CD4-positive, alpha-beta T cell treated with Interferon alpha-2 for 1 hour (primary cell): Measurements from ENCODE around the gene CENATAC.
A peak's percentile ranks its signal among the peaks of the same experiment; 100 is the strongest.
"Not testable (repeated sequence)": the region's sequence is repeated elsewhere in the genome, so short reads cannot be mapped to it uniquely, and the experiment has no call there.

Experiments used
- DNase-seq, 2 donors: peaks; one replicate each; pipeline ENCODE4 v3.0.0-alpha.2; 2020 to 2022

The CENATAC gene

GRCh38 chr11:119027561-119028345 lies 29.8 kb downstream of the CENATAC start:
- no peak for DNase-seq

GRCh38 chr11:119028346-119029068 lies 30.6 kb downstream of the CENATAC start:
- no peak for DNase-seq

GRCh38 chr11:119029069-119029339 lies 31.1 kb downstream of the CENATAC start:
- no peak for DNase-seq

- no peak for DNase-seq
These were observed 31.5 kb downstream of the CENATAC start for GRCh38 chr11:119029340-119030028.

- no peak for DNase-seq
These were observed 32.0 kb downstream of the CENATAC start for GRCh38 chr11:119030029-119030328.

- peak; percentile 99 to 100 for DNase-seq
These were observed 32.5 kb downstream of the CENATAC start, which contains the start of gene SLC37A4 for GRCh38 chr11:119030329-119031047. TSS of gene SLC37A4 (minus strand) at chr11:119030877.

GRCh38 chr11:119031912-119032280 lies 34.0 kb downstream of the CENATAC start:
- DNase-seq, result no peak

GRCh38 chr11:119033421-119033820 lies 35.5 kb downstream of the CENATAC start:
- DNase-seq, result not testable (repeated sequence)

- no peak for DNase-seq
These were observed 36.9 kb downstream of the CENATAC start for GRCh38 chr11:119034813-119035212.

GRCh38 chr11:119038884-119039283 lies 40.9 kb downstream of the CENATAC start:
- DNase-seq, result no peak

- DNase-seq, result not testable (repeated sequence)
These were observed 41.5 kb downstream of the CENATAC start for GRCh38 chr11:119039471-119039870.

- no peak for DNase-seq
These were observed 44.0 kb downstream of the CENATAC start for GRCh38 chr11:119041821-119042514.

- no peak for DNase-seq
These were observed 45.0 kb downstream of the CENATAC start for GRCh38 chr11:119042927-119043326.

GRCh38 chr11:119044708-119045107 lies 46.8 kb downstream of the CENATAC start:
- DNase-seq, result no peak

- DNase-seq, result no peak
These were observed 48.6 kb downstream of the CENATAC start for GRCh38 chr11:119046489-119046888.

GRCh38 chr11:119047205-119047604 lies 49.3 kb downstream of the CENATAC start:
- DNase-seq, result no peak

- no peak for DNase-seq
These were observed 50.7 kb downstream of the CENATAC start for GRCh38 chr11:119048644-119049043.

- DNase-seq, result no peak
These were observed 51.1 kb downstream of the CENATAC start for GRCh38 chr11:119049081-119049480.

- DNase-seq, result peak in 1 of 2 donors; percentile 39
These were observed 53.7 kb downstream of the CENATAC start for GRCh38 chr11:119051440-119052162.

GRCh38 chr11:119052163-119052814 lies 54.4 kb downstream of the CENATAC start:
- no peak for DNase-seq

- DNase-seq, result no peak
These were observed 56.5 kb downstream of the CENATAC start for GRCh38 chr11:119054418-119054817.
